Measurements from ENCODE around the gene EQTN.
A peak's percentile ranks its signal among the peaks of the same experiment; 100 is the strongest.

Gene EQTN

DNA sequence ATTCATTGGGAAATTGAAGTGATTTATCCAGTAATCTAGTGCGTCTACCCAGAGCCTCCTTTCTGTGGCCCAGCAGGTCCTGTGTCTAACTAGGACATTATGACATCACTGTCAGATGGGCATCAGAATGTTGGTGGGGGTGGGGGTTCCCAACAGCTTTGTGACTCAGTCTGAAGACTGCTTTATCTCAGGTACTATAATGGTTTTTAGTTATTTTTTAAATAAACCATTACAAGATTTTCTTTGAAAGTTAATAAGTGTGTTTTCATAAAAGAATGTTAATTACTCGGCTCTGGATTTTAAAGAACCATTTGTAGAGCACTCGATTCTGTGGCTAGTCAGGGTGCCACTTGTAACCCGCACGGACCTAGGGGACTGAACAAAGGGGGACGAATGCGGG lies at the start of gene EQTN:
EQTN (minus strand) TSS at position 101 of the 400 bp plus-strand sequence; CDS start at position 6, 95 bp downstream.
- DNase-seq (ENCODE audit: low spot score), result no peak

- DNase-seq (ENCODE audit: low spot score), result peak; percentile 93
These were observed 47.8 kb upstream of the EQTN start for GRCh38 chr9:27344776-27345175.

GRCh38 chr9:27341545-27342294 lies 44.8 kb upstream of the EQTN start:
- DNase-seq (ENCODE audit: low spot score), result peak; percentile 2

DNA sequence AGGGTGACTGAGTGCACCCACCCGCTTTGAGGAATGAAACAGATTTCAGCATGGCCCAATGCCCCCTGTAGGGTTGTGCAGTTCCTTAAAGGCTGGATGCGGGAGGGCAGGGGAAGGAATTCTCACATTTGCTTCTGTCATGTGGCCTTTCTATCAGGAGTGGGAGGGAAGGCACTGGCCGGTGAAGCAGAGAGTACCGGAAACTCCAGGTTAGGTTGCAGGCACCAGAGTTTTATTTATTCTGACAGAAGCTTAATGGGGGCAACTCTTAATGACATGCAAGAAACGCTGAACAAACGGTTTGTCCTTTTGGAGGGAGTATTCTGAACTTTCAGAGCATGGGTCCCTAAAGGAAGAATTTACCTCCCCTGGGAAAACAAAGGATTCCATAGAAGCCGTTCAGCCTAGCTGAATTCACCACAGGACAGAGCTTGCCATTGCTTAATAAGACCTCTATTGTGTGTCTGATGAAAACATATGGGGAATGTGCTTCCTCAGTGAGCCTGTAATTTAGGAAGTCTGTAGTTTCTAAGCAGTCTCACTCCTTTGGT lies 44.1 kb upstream of the EQTN start:
- DNase-seq (ENCODE audit: low spot score), result peak; percentile 93

- peak; percentile 46 for DNase-seq (ENCODE audit: low spot score)
These were observed 43.3 kb upstream of the EQTN start for GRCh38 chr9:27340285-27340674.

DNA sequence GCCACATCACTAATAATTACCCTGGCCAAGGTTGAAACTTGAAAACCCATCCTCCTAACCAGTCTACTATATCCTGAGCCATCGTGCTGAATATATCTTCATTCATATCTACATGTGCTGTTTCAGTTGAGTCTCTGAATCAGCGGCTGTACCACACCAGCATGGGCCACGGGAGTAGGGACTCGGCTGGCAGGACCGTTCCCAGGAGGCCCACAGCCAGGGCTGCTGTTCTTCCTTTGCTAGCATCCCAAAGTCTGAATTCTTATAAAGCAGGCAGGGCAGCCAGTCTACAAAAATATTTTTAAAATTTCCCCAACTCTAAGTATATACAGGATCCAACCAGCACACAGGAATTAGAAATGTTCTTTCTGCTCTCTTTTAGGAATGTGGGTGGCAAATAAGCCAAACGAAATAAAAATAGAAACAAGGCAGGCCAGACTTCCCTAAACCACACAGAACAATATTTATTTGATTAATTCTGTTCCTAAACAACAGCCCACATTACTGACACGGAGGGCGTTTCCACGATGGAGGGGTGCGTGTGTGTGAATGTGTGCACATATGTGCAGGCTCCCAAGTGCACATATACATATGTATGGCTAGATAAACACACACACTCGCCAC lies 42.8 kb upstream of the EQTN start:
- DNase-seq (ENCODE audit: low spot score), result peak; percentile 47

GRCh38 chr9:27338527-27338903 lies 41.6 kb upstream of the EQTN start:
- DNase-seq (ENCODE audit: low spot score), result no peak

GRCh38 chr9:27337833-27338526 lies 41.0 kb upstream of the EQTN start:
- peak; percentile 56 for DNase-seq (ENCODE audit: low spot score)

GRCh38 chr9:27337236-27337635 lies 40.3 kb upstream of the EQTN start:
- DNase-seq (ENCODE audit: low spot score), result no peak

- DNase-seq (ENCODE audit: low spot score), result no peak
These were observed 39.9 kb upstream of the EQTN start for GRCh38 chr9:27336829-27337228.

DNA sequence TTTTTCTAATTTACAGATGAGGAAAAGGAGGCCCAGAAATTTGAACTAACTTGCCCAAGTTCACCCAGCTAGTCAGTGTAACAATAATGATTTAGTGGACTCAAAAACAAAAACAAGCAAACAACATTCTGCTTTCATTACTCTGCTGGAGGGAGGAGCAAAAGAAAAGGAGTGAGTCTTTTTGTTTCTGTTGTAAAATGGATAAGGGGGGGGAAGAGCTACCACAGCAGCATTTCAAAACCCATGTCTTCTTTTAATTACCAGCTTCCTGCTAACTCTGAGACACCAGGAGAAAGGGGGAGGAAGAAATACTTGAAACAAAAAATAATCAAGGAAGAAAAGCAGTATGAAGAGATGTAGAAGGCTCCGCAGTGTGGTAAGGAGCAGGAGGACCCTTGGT lies 39.2 kb upstream of the EQTN start:
- DNase-seq (ENCODE audit: low spot score), result no peak

DNA sequence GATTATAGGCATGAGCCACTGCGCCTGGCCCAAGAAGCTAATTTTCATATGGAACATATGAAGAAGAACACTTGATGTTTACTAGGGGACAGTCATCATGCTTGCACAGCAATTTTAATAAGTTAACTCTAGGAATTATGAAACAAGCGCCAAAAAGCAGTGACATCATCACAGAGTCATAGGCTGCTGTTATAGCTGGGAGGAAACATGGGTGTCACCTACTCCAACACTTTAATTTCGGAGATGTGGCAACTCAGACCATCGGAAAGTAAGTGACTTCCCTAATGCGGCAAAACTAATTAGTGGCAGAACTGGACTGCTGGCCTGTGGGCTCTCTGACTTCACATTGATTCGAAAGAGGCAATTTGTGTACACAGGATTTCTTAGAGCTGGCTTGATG lies 38.1 kb upstream of the EQTN start:
- no peak for DNase-seq (ENCODE audit: low spot score)

DNA sequence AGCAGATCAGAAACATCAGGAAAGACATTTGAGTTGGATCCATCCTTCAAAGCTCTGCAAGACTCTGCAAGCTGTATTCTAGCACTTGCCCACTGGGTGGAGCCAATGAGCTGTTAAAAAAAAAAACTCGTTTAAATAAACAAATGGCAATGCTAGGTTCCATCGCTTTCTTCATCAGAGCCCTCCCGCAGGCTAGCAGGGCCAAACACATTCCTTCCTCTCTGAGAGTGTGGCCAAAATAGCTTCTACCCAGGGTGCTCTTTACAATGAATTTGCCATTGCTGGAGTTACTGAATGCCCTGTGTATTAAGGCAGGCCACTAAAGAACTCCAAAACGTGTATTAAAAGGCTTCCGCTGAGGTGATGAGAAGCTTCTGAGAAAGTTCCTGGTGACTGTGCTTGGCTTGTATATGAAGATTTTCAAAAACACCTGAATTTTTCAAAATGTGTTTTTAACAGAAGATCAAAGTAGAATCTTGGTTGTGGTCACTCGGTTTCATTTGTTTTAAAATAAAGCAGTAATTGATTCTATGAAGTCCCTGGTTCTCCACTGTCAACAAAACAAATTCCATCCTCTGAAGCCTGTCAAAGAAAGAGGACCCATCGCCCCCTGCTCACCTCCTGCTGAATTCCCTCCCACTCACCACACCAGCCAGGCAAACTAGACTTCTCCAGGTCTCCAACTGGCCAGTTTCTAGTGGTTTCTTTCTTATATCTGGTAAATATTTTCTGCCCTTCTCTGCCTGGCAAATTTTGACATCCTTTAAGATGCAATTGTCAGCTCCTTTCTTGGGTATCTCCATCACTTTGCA lies 36.5 kb upstream of the EQTN start:
- DNase-seq (ENCODE audit: low spot score), result peak; percentile 95

DNA sequence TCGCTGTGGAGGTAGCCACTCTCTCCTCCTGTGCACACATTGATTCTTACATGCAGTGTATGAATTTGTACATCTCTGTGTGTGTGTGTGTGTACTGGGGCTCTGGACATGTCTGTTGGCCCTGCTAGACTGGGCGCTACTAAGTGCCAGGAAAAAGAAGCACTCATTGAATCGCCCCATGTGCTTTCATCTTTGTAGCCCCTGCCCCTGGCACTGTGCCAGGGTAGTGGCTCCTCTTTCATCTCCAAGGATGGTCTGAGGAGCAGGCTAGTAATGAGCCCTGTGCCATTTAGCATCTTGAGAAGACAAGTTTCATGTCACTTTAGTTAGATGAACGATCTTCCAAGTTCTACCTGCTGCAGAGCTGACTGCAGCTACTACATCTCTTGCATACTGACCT lies 34.4 kb upstream of the EQTN start:
- no peak for DNase-seq (ENCODE audit: low spot score)

DNA sequence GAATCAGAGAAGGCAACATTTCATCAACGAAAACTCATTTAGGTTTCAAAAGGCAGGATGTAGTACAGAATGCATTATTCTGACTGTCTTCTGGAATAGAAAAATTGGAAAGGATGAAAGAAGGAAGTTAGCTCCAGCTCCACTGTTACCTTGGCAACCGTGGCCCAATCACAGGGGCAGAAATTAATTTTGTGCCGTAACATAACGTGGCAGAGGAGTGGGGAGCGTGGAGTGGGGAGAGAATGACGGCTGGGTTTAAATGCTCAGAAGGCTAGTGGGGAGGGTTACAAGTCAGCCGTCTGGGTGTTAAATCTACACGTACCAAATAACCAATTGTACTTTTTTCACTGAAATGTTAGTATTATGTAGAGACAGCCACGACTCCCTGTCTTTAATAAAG lies 32.3 kb upstream of the EQTN start:
- peak; percentile 17 for DNase-seq (ENCODE audit: low spot score)

DNA sequence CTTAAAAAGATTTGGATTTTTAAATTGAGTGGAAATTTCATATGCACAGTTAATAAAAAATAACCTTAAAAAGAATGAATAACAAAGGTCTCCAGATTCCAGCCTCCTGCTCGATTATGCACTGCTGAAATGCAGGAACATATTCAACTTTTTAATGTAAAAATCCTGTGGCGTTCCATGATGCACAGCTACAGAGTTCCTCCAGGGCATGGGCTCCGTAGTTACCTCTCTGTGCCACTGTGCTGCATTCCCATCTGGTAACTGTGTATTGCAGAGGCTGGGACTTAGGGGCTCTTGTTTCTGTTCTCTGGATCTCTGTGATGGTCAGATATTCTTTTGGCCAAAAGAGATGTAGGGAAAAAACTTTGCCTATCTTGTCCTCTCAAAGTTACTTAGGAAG lies 31.5 kb upstream of the EQTN start:
- DNase-seq (ENCODE audit: low spot score), result peak; percentile 3

DNA sequence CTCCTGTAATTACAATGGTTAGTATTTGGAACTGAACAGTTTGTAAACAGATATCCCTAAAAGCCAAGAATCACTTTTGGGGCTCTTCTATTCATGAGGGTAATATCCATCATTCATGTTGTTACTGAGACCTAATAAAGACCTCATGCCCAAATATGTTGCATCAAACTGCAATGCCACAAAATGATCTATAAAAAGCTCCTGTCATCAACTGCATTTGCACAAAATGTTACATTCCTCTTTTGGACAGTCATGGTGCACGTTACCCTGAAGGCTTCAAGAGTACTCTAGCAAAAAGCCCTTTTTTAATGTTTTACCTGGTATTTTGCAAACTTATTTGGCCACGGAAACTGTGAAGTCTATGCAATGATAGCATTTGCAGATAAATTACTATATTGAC lies 14.2 kb upstream of the EQTN start:
- no peak for DNase-seq (ENCODE audit: low spot score)

DNA sequence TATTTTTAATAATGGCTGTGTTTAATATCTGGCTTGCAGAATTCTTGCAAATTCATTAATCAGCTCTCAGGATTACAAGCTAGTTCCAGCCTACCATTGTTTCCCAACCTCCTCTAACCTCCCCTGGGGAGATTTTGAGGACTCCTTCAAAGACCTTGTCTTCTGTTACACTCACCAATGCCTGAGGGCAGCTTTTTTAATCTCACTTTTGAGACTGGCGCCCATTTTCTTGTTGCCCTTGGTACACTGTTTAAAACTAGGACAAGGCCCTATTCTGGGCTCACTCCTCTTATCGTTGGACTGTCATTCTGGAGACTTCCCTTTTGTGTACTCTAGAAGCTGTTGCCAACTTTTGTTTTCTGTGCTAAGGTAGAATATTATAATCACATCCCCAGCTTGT lies 13.6 kb upstream of the EQTN start:
- no peak for DNase-seq (ENCODE audit: low spot score)

DNA sequence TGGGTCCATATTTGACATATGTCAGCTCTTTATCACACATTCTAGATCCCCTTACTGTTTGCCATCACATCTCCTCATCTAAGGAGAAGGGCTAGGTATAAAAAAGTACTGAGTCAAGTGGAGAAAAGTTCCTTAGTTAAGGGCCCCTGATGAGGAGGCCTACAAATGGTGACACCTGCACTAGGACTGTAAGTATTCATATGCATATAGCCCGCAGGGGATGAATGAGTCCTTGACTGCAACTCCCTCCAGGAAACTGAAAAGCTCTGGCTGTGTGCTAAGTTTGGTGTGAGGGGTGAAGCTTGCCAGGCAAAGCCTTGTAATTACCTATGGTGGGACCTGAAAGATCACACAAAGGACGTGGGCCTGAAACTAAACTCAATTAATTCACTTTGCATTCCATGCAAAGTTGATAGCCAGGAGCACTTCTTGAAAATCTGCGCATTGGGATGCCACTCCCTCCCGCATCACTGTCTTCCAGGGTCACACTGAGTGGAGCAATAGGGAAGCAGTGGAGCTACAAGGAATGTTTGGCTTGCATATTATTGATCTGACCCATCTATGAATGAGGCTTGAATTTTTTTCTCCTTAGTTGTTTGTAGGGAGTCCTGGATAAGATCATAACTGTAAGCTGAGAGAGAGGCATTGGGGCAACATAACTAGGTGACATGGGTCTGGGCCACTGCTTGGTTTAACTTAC lies 11.9 kb upstream of the EQTN start:
- DNase-seq (ENCODE audit: low spot score), result no peak

GRCh38 chr9:27304521-27304920 lies 7.6 kb upstream of the EQTN start:
- DNase-seq (ENCODE audit: low spot score), result no peak

- DNase-seq (ENCODE audit: low spot score), result no peak
These were observed 6.3 kb upstream of the EQTN start for GRCh38 chr9:27303219-27303618.

- no peak for DNase-seq (ENCODE audit: low spot score)
These were observed 3.0 kb downstream of the EQTN start for GRCh38 chr9:27293996-27294395.
